Endothelial cell of umbilical vein (primary cell): Measurements from ENCODE around the gene C6orf89. TPM values are rescaled to one million over a fixed set of nuclear protein-coding genes. Genes with fewer than 3 reads are reported as not detected.

ENCODE experiments used
- BruUV-seq: library from RNA; stranded (reverse); fragments of 400-500 nt; replicated peaks from 2 replicates; lab custom pipeline; 2021; lab: Mats Ljungman, UMichigan
- CTCF ChIA-PET: fragments of 300-600, 350-600 bp; sonication (Branson Sonifier 250); formaldehyde crosslinking; loops from one replicate; lab custom pipeline; 2021; ENCODE audit warnings: antibody characterized with exemption, inconsistent platforms; lab: Charles Lee
- POLR2A ChIA-PET: fragments of 300-600, 350-600 bp; sonication (Branson Sonifier 250); formaldehyde crosslinking; loops from one replicate; lab custom pipeline; 2021; ENCODE audit warnings: antibody characterized with exemption, inconsistent platforms; lab: Charles Lee
- DNase-seq: peaks from one replicate; pipeline ENCODE4 v3.0.0-alpha.2; 2011; ENCODE audit warnings: low read depth, low spot score
- FAIRE-seq: peaks from 2 replicates; lab custom pipeline; 2011; peaks lifted over from hg19 to GRCh38; lab: Jason Lieb, UNC
- H2AFZ ChIP-seq: 2 replicates; pipeline ENCODE4 v1.6.0; 2012; ENCODE audit warnings: low read depth, low read length, control low read depth, inconsistent platforms
- H3K27ac ChIP-seq: 2 replicates; pipeline ENCODE4 v1.5.1; 2011; ENCODE audit warnings: low read depth, mild to moderate bottlenecking, control low read depth, low read length, moderate library complexity; ENCODE audit not compliant: insufficient read depth
- H3K27me3 ChIP-seq, 2 experiments: 2 replicates each; pipeline versions ENCODE4 v1.6.0 to v1.6.1; 2011; ENCODE audit warnings: low read length in 2 of 2, mixed read lengths in 1 of 2; ENCODE audit not compliant: control insufficient read depth in 2 of 2, insufficient read depth in 2 of 2
- H3K36me3 ChIP-seq, 2 experiments: 2 replicates in 1 of 2; 3 replicates in 1 of 2; pipeline ENCODE4 v1.5.1; 2011; ENCODE audit warnings: low read length in 2 of 2, mild to moderate bottlenecking in 1 of 2, moderate library complexity in 1 of 2; ENCODE audit not compliant: control insufficient read depth in 2 of 2, insufficient read depth in 2 of 2; ENCODE audit errors: extremely low read depth in 1 of 2
- H3K4me1 ChIP-seq: 3 replicates; pipeline ENCODE4 v1.5.1; 2011; ENCODE audit warnings: mild to moderate bottlenecking, low read length; ENCODE audit not compliant: control insufficient read depth, insufficient read depth; ENCODE audit errors: extremely low read depth
- H3K4me2 ChIP-seq: 2 replicates; pipeline ENCODE4 v1.6.1; 2011; ENCODE audit warnings: low read length, control low read depth, mixed read lengths; ENCODE audit not compliant: insufficient read depth
- H3K4me3 ChIP-seq, 3 experiments: fragments of 200-600 bp in 1 of 3; sonication (generic), shearing (Covaris generic) in 1 of 3; replicated peaks in 1 of 3; 2 replicates each; pipeline ENCODE4 v1.5.1; 2011 to 2016; ENCODE audit warnings: control low read depth in 3 of 3, low read length in 3 of 3, mild to moderate bottlenecking in 2 of 3, inconsistent platforms in 1 of 3, low read depth in 1 of 3, moderate library complexity in 1 of 3; ENCODE audit not compliant: insufficient read depth in 1 of 3
- H3K79me2 ChIP-seq: 2 replicates; pipeline ENCODE4 v1.6.0; 2012; ENCODE audit warnings: low read length, inconsistent platforms; ENCODE audit not compliant: control insufficient read depth, insufficient read depth
- H3K9ac ChIP-seq: replicated peaks from 2 replicates; pipeline ENCODE3; 2011; ENCODE audit warnings: low read length, control low read depth; ENCODE audit not compliant: insufficient read depth; ENCODE audit errors: extremely low read depth
- H3K9me1 ChIP-seq: replicated peaks from 3 replicates; pipeline ENCODE4 v1.6.0; 2011; ENCODE audit warnings: mild to moderate bottlenecking, low read length; ENCODE audit not compliant: control insufficient read depth, insufficient read depth; ENCODE audit errors: extremely low read depth
- H3K9me3 ChIP-seq: replicated peaks from 2 replicates; pipeline ENCODE4 v1.5.1; 2012; ENCODE audit warnings: low read length, inconsistent platforms; ENCODE audit not compliant: control insufficient read depth, insufficient read depth
- H4K20me1 ChIP-seq: replicated peaks from 2 replicates; pipeline ENCODE3; 2011; ENCODE audit warnings: mild to moderate bottlenecking, low read length; ENCODE audit not compliant: control insufficient read depth, insufficient read depth; ENCODE audit errors: extremely low read depth
- CTCF ChIP-seq, 2 donors: IDR thresholded peaks; 1 replicate in 1 of 2; 2 replicates in 1 of 2; pipeline ENCODE4 v1.5.1; 2011; ENCODE audit warnings: low read length in 2 of 2, mild to moderate bottlenecking in 2 of 2, moderate library complexity in 2 of 2, control low read depth in 1 of 2, inconsistent platforms in 1 of 2, low read depth in 1 of 2; ENCODE audit not compliant: insufficient read depth in 1 of 2; ENCODE audit errors: extremely low read depth in 1 of 2
- EZH2 ChIP-seq: IDR thresholded peaks from 2 replicates; pipeline ENCODE4 v1.6.1; 2012; ENCODE audit warnings: borderline replicate concordance, low read depth, mild to moderate bottlenecking, moderate library complexity, low read length, inconsistent platforms; ENCODE audit not compliant: severe bottlenecking
- FOS ChIP-seq: IDR thresholded peaks from 2 replicates; pipeline ENCODE4 v1.6.1; 2011; ENCODE audit warnings: mild to moderate bottlenecking, low read length, moderate library complexity, borderline replicate concordance; ENCODE audit not compliant: insufficient read depth
- GATA2 ChIP-seq: IDR thresholded peaks from 2 replicates; pipeline ENCODE4 v1.7.0; 2011; ENCODE audit warnings: low read depth, mild to moderate bottlenecking, moderate library complexity, mixed read lengths, low read length; ENCODE audit not compliant: insufficient read length, insufficient read depth
- JUN ChIP-seq: IDR thresholded peaks from 2 replicates; pipeline ENCODE4 v1.6.1; 2011; ENCODE audit warnings: borderline replicate concordance, low read depth; ENCODE audit not compliant: insufficient read length, insufficient read depth
- MAX ChIP-seq: IDR thresholded peaks from 2 replicates; pipeline ENCODE4 v1.6.1; 2011; ENCODE audit not compliant: insufficient read depth, insufficient read length
- MYC ChIP-seq: IDR thresholded peaks from one replicate; pipeline ENCODE4 v1.6.1; 2011; ENCODE audit warnings: mild to moderate bottlenecking, low read depth, low read length
- POLR2A ChIP-seq: IDR thresholded peaks from 2 replicates; pipeline ENCODE4 v1.6.1; 2012; ENCODE audit warnings: low read depth, mild to moderate bottlenecking, control low read depth, low read length
- POLR2AphosphoS5 ChIP-seq: IDR thresholded peaks from 2 replicates; pipeline ENCODE4 v1.6.1; 2012; ENCODE audit warnings: low read depth, mild to moderate bottlenecking, control low read depth, low read length, moderate library complexity; ENCODE audit not compliant: insufficient read depth
- dilution Hi-C: fragments of 300-500 bp; cut with MboI; formaldehyde crosslinking; loops from one replicate; pipeline ENCODE4 v1.15.0; 2019; ENCODE audit warnings: low sequenced_read_pairs; ENCODE audit not compliant: extremely low pct_ligation_motif_present
- intact Hi-C: fragments of 100-400 bp; cut with micrococcal nuclease; formaldehyde crosslinking; loops from one replicate; pipeline ENCODE4 v1.10.0; 2022
- polyA plus RNA-seq, 4 experiments: library from polyadenylated mRNA; depleted of rRNA in 3 of 4; stranded (reverse) in 3 of 4; unstranded in 1 of 4; fragments of >200 nt; gene quantifications; 2 replicates each; pipeline versions ENCODE4 v1.2.1 to v1.2.3, GENCODE V29; 2011 to 2012; ENCODE audit warnings: missing spikeins in 1 of 4
- total RNA-seq: library from RNA; stranded (reverse); gene quantifications from 2 replicates; pipeline ENCODE4 v1.2.3, GENCODE V29; 2021

C6orf89 gene
- total and polyA plus RNA-seq, 2 donors (not counting 3 experiments of a cell fraction or from before 2014, with no cell fraction given), result 18.2 to 34.0 TPM

DNA sequence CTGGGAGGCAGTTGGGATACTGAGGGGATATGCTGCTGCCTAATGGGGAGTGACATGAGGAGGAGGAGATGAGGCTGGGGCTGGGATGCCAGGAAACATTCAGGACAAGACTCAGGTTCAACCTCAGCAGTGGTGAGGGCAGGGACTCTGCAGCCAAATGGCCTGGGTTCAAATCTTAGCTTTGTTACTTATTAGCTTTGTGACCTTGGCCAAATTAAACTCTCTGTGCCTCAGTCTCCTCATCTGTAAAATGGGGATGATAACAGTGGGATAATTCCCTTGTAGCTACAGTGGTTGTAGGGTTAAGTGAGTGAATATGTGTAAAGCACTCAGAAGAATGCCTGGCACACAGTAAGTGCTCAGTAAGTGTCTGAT is 70.7 kb downstream of the C6orf89 start:
- Histone ChIP-seq H3K4me2 (no peak overlapping the region), H3K9me3 (no peaks in the 10 kb centered on the region), H3K9me1 (no peaks in the 10 kb centered on the region), H3K9ac (no peak overlapping the region), H3K27ac (no peak overlapping the region), H3K79me2 (no peaks in the 10 kb centered on the region), H3K27me3 (no peaks in the 10 kb centered on the region), H4K20me1 (no peaks in the 10 kb centered on the region), H3K4me3 (no peak overlapping the region), H3K4me1 (peaks cover 3% of the 10 kb centered on the region), H2AFZ (no peak overlapping the region), H3K36me3 (no peaks in the 10 kb centered on the region)
- TF ChIP-seq EZH2 (no peak), MYC (no peak), MAX (no peak), JUN (no peak), GATA2 (no peak), POLR2AphosphoS5 (no peak), CTCF (IDR thresholded peaks at IDR 0.05; ENCODE audit: extremely low read depth in 1 of 2, insufficient read depth in 1 of 2, low read depth in 1 of 2, low read length in 2 of 2) (no peak), FOS (no peak), POLR2A (no peak)
- CTCF ChIA-PET, result interaction anchor here (1.0 to 3.2 kb wide), 4 partner anchors 22 to 62 kb away, joined by 3 to 15 read pairs (median 8); no protein-coding TSS in a partner anchor
- no TSS peak for BruUV-seq
- dilution Hi-C loops, result no loop called here
- no peak for FAIRE-seq
- POLR2A ChIA-PET, result no interaction called here
- no peak for DNase-seq
- intact Hi-C loops, result no loop called here
